C4-2B (cell line): ENCODE measurements around the gene PCDHB6.
"Not testable (repeated sequence)": the region's sequence is repeated elsewhere in the genome, so short reads cannot be mapped to it uniquely, and the experiment has no call there.

Experiments
- CTCF ChIP-seq: fragments of 450-650 bp; conservative IDR thresholded peaks from 2 replicates; pipeline ENCODE4 v1.5.1; 2017; ENCODE audit warnings: mild to moderate bottlenecking
- ZFX ChIP-seq: fragments of 450-650 bp; IDR thresholded peaks from 2 replicates; pipeline ENCODE4 v1.6.1; 2017

- TF ChIP-seq CTCF, ZFX: not testable (repeated sequence)
These were observed 2.2 kb downstream of the PCDHB6 start for GRCh38 chr5:141152096-141152495.
